Smooth muscle cell (in vitro differentiated cells): Measurements from ENCODE around the gene TMEM52. TPM values are rescaled to one million over a fixed set of nuclear protein-coding genes. Genes with fewer than 3 reads are reported as not detected.

Experiments
- DNase-seq: peaks from one replicate; lab custom pipeline; 2025; ENCODE audit not compliant: unreplicated experiment; lab: John Stamatoyannopoulos, UW
- H2AFZ ChIP-seq: fragments of 200-600 bp; sonication (generic); 2 replicates; pipeline ENCODE4 v1.6.0; 2016; ENCODE audit warnings: antibody characterized with exemption, low read depth, mild to moderate bottlenecking
- H3F3A ChIP-seq: fragments of 200-600 bp; sonication (generic); 2 replicates; pipeline ENCODE4 v1.6.0; 2017; ENCODE audit warnings: antibody characterized with exemption, low read depth
- H3K27ac ChIP-seq: fragments of 200-600 bp; sonication (generic); 2 replicates; pipeline ENCODE4 v1.5.1; 2016; ENCODE audit warnings: low read depth, mild to moderate bottlenecking
- H3K27me3 ChIP-seq: fragments of 200-600 bp; sonication (generic); 2 replicates; pipeline ENCODE4 v1.6.1; 2016; ENCODE audit warnings: low read depth, mild to moderate bottlenecking
- H3K36me3 ChIP-seq: fragments of 200-600 bp; sonication (generic); 2 replicates; pipeline ENCODE4 v1.5.1; 2016; ENCODE audit warnings: low read depth
- H3K4me1 ChIP-seq: fragments of 200-600 bp; sonication (generic); 2 replicates; pipeline ENCODE4 v1.5.1; 2016; ENCODE audit warnings: low read depth
- H3K4me2 ChIP-seq: fragments of 200-600 bp; sonication (generic); 2 replicates; pipeline ENCODE4 v1.6.0; 2016; ENCODE audit warnings: mild to moderate bottlenecking
- H3K4me3 ChIP-seq: fragments of 200-600 bp; sonication (generic); 2 replicates; pipeline ENCODE4 v1.5.1; 2016; ENCODE audit warnings: mild to moderate bottlenecking
- H3K79me2 ChIP-seq: fragments of 200-600 bp; sonication (generic); 2 replicates; pipeline ENCODE4 v1.6.0; 2016; ENCODE audit warnings: low read depth, mild to moderate bottlenecking
- H3K9ac ChIP-seq: fragments of 200-600 bp; sonication (generic); 2 replicates; pipeline ENCODE4 v1.6.0; 2016; ENCODE audit warnings: low read depth
- H3K9me3 ChIP-seq: fragments of 200-600 bp; sonication (generic); replicated peaks from 2 replicates; pipeline ENCODE4 v1.5.1; 2016; ENCODE audit warnings: low read depth
- H4K20me1 ChIP-seq: fragments of 200-600 bp; sonication (generic); 2 replicates; pipeline ENCODE4 v1.6.0; 2016; ENCODE audit warnings: low read depth
- WGBS: methylation state at CpG from one replicate; pipeline ENCODE4 v1.1.7; 2016; ENCODE audit warnings: low lambda C conversion rate; 5-methylcytosine and 5-hydroxymethylcytosine counted together
- polyA plus RNA-seq: library from polyadenylated mRNA; unstranded; fragments of >200 nt; fragmentation: Nextera tagmentation; extraction: Ambion mirVana; gene quantifications from 2 replicates; pipeline ENCODE4 v1.2.1, GENCODE V29; 2016
- total RNA-seq: library from RNA; depleted of rRNA; stranded (reverse); fragments of >200 nt; gene quantifications from 2 replicates; pipeline ENCODE4 v1.2.3, GENCODE V29; 2014
- TF ChIP-seq, protein P1 (sequence below): fragments of 200-600 bp; sonication (generic); IDR thresholded peaks from 2 replicates; pipeline ENCODE4 v1.5.1; 2017; ENCODE audit warnings: borderline replicate concordance, mild to moderate bottlenecking, antibody characterized with exemption; ENCODE audit not compliant: insufficient read depth, poor library complexity, severe bottlenecking

The TMEM52 gene
- total and polyA plus RNA-seq, 2 experiments from 2014 or later = 0.18 to 1.7 TPM

DNA sequence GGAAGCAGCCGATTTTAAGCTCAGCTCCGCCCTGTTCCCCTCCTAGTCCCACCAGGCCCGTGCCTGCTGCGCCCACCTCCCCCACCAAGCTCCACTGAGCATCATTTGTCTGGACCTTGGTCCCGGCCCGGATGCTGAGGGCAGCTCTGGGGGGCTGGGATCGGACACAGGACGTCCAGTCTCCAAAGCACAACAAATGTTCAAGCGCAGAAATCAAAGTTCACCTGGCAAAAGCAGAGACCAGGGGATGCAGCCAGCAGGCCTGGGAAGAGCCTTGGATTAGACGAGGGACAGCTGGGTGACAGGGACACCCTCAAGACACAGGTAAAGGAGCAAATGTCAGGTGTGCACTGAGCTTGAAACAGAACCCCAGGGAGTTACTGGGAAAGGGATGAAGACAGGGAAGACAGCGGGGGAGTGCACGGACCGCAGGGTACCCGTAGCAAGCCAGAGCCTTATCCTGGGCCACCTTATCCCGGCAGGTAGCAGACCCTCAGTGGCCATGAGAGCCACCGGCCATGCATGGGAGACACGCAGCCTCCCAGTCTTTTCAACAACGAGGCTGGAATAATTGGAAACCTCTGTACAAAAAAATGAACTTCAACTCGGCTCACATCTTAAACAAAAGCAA, 22.2 kb upstream of the TMEM52 start:
- Histone ChIP-seq H3K4me1 (no peaks in the 10 kb centered on the region), H3K36me3 (no peaks in the 10 kb centered on the region), H3K4me2 (no peak overlapping the region), H3K27me3 (no peaks in the 10 kb centered on the region), H2AFZ (no peak overlapping the region), H3K9ac (no peak overlapping the region), H3K27ac (no peak overlapping the region), H3F3A (no peaks in the 10 kb centered on the region), H3K4me3 (no peak overlapping the region), H3K79me2 (no peaks in the 10 kb centered on the region), H4K20me1 (no peaks in the 10 kb centered on the region), H3K9me3 (no peaks in the 10 kb centered on the region)
- TF ChIP-seq, protein P1, sequence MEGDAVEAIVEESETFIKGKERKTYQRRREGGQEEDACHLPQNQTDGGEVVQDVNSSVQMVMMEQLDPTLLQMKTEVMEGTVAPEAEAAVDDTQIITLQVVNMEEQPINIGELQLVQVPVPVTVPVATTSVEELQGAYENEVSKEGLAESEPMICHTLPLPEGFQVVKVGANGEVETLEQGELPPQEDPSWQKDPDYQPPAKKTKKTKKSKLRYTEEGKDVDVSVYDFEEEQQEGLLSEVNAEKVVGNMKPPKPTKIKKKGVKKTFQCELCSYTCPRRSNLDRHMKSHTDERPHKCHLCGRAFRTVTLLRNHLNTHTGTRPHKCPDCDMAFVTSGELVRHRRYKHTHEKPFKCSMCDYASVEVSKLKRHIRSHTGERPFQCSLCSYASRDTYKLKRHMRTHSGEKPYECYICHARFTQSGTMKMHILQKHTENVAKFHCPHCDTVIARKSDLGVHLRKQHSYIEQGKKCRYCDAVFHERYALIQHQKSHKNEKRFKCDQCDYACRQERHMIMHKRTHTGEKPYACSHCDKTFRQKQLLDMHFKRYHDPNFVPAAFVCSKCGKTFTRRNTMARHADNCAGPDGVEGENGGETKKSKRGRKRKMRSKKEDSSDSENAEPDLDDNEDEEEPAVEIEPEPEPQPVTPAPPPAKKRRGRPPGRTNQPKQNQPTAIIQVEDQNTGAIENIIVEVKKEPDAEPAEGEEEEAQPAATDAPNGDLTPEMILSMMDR = no peak
- DNase-seq = no peak
- WGBS = 91% methylated on average over 19 of the region's 19 CpGs

DNA sequence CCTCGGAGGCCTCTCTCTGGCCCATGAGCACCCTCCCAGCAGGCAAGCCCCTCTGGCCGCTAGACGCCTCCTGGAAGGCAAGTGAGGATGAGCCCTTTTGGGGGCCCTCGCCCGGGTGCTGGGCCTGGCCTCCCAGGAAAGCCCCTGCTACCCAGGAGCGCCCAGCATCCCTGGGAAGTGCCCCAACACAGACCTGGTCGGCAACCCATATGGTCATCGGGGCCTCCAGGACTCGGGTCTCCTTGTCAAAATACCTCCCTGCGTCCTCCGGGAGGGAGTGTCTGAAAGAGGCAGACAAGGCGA, 21.0 kb upstream of the TMEM52 start:
- TF ChIP-seq, protein P1 = no peak
- no peaks in the 10 kb centered on the region for H4K20me1 ChIP-seq
- no peak for DNase-seq
- no peak overlapping the region for H3K9ac ChIP-seq
- H3K4me2 ChIP-seq = no peak overlapping the region
- H3F3A ChIP-seq = no peaks in the 10 kb centered on the region
- no peaks in the 10 kb centered on the region for H3K79me2 ChIP-seq
- no peak overlapping the region for H3K27ac ChIP-seq
- H2AFZ ChIP-seq = no peak overlapping the region
- H3K27me3 ChIP-seq = no peaks in the 10 kb centered on the region
- no peak overlapping the region for H3K4me3 ChIP-seq
- H3K36me3 ChIP-seq = no peaks in the 10 kb centered on the region
- H3K9me3 ChIP-seq = no peaks in the 10 kb centered on the region
- 91% methylated on average over 12 of the region's 12 CpGs for WGBS
- H3K4me1 ChIP-seq = no peaks in the 10 kb centered on the region

DNA sequence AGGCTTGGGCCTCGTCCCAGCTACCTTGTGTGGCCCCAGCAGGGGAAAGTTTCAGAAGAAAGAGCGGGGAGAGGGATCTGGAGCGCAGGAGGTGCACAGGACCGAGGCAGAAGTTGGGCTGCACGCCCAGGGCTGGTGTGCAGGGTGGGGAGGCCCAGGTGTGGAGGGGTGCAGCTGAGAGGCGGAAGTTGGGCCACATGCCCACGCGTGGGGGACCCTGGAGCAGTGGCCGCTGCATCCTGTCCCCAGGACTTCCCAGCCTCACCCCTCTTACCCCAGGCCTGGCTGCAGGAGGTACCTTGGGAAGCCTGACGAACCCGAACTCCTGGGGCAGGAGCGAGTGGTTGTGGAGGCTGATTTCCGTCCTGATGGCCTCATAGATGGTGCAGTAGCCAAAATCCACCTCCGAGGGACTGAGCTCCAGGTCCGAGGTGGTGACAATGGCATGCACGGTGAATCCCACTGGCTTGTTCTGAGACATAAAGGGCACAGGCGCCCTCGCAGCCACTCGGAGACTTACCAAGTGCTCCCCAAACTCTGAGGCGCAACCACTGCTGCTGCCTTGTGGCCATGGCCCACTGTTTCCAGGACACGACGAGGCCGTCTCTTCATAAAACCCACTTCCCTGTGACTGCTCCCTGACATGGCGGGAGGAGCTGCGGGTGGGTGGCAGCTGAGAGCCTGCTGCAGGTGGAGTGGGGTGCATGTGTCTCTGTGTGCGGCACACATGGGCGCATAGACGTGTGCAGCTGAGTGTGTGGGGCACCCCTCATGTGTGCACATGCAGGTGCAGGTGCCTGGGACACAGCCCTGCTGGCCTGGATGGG, 20.4 kb upstream of the TMEM52 start:
- Histone ChIP-seq H3K27ac (no peak overlapping the region), H3K27me3 (no peaks in the 10 kb centered on the region), H3K4me2 (no peak overlapping the region), H3K79me2 (no peaks in the 10 kb centered on the region), H3K36me3 (no peaks in the 10 kb centered on the region), H3K4me3 (no peak overlapping the region), H3F3A (no peaks in the 10 kb centered on the region), H3K9ac (no peak overlapping the region), H3K9me3 (no peaks in the 10 kb centered on the region), H3K4me1 (no peaks in the 10 kb centered on the region), H4K20me1 (no peaks in the 10 kb centered on the region), H2AFZ (no peak overlapping the region)
- no peak for DNase-seq
- TF ChIP-seq, protein P1 = no peak
- WGBS = 94% methylated on average over 23 of the region's 28 CpGs
